DND-41 (cell line): ENCODE results near the gene B4GAT1.
A peak's percentile ranks its signal among the peaks of the same experiment; 100 is the strongest.

Experiments used
- ATAC-seq: fragments of 200-7000 bp; cut with Tn5 transposase; 3 replicates; pipeline ENCODE4 v1.9.1; 2021; ENCODE audit warnings: low read depth; ENCODE audit not compliant: insufficient read depth
- DNase-seq: peaks from one replicate; pipeline ENCODE4 v3.0.0-alpha.2; 2020
- H2AFZ ChIP-seq: 2 replicates; pipeline ENCODE4 v1.6.0; 2012; ENCODE audit warnings: low read depth, low read length
- H3K27ac ChIP-seq: 2 replicates; pipeline ENCODE4 v1.5.1; 2012; ENCODE audit warnings: low read length, inconsistent platforms
- H3K27me3 ChIP-seq: fragments of 200-600 bp; sonication (generic); 2 replicates; pipeline ENCODE4 v1.6.0; 2012; ENCODE audit warnings: low read length, mild to moderate bottlenecking, inconsistent platforms; ENCODE audit not compliant: insufficient read depth, poor library complexity
- H3K36me3 ChIP-seq: 2 replicates; pipeline ENCODE4 v1.5.1; 2012; ENCODE audit warnings: low read length, inconsistent platforms; ENCODE audit not compliant: insufficient read depth
- H3K4me1 ChIP-seq: 2 replicates; pipeline ENCODE4 v1.5.1; 2012; ENCODE audit warnings: mild to moderate bottlenecking, low read length; ENCODE audit not compliant: insufficient read depth
- H3K4me2 ChIP-seq: 2 replicates; pipeline ENCODE4 v1.6.0; 2012; ENCODE audit warnings: mild to moderate bottlenecking, moderate library complexity, low read length, inconsistent platforms; ENCODE audit not compliant: insufficient read depth
- H3K4me3 ChIP-seq, 2 experiments: fragments of 200-600 bp in 1 of 2; shearing (Covaris generic) in 1 of 2; 2 replicates each; pipeline ENCODE4 v1.5.1; 2012 to 2016; ENCODE audit warnings: inconsistent platforms in 2 of 2, low read length in 2 of 2, mild to moderate bottlenecking in 2 of 2, low read depth in 1 of 2, moderate library complexity in 1 of 2
- H3K79me2 ChIP-seq: 2 replicates; pipeline ENCODE4 v1.6.0; 2012; ENCODE audit warnings: low read length, inconsistent platforms; ENCODE audit not compliant: insufficient read depth
- H3K9ac ChIP-seq: 2 replicates; pipeline ENCODE4 v1.6.0; 2012; ENCODE audit warnings: low read depth, mild to moderate bottlenecking, inconsistent platforms, low read length, moderate library complexity
- H3K9me3 ChIP-seq: 2 replicates; pipeline ENCODE4 v1.5.1; 2012; ENCODE audit warnings: low read length, moderate library complexity, mild to moderate bottlenecking, inconsistent platforms; ENCODE audit not compliant: insufficient read depth, severe bottlenecking
- H4K20me1 ChIP-seq: 2 replicates; pipeline ENCODE4 v1.6.0; 2012; ENCODE audit warnings: low read length; ENCODE audit not compliant: insufficient read depth
- EZH2 ChIP-seq: IDR thresholded peaks from 3 replicates; pipeline ENCODE4 v1.6.1; 2012; ENCODE audit warnings: borderline replicate concordance, low read depth, mild to moderate bottlenecking, moderate library complexity, low read length, inconsistent platforms; ENCODE audit not compliant: severe bottlenecking
- TF ChIP-seq, protein P1 (sequence below): IDR thresholded peaks from 2 replicates; pipeline ENCODE4 v1.5.1; 2012; ENCODE audit warnings: borderline replicate concordance, low read length, moderate library complexity, mild to moderate bottlenecking; ENCODE audit not compliant: poor library complexity, severe bottlenecking; ENCODE audit errors: extremely low read depth

The B4GAT1 gene

DNA sequence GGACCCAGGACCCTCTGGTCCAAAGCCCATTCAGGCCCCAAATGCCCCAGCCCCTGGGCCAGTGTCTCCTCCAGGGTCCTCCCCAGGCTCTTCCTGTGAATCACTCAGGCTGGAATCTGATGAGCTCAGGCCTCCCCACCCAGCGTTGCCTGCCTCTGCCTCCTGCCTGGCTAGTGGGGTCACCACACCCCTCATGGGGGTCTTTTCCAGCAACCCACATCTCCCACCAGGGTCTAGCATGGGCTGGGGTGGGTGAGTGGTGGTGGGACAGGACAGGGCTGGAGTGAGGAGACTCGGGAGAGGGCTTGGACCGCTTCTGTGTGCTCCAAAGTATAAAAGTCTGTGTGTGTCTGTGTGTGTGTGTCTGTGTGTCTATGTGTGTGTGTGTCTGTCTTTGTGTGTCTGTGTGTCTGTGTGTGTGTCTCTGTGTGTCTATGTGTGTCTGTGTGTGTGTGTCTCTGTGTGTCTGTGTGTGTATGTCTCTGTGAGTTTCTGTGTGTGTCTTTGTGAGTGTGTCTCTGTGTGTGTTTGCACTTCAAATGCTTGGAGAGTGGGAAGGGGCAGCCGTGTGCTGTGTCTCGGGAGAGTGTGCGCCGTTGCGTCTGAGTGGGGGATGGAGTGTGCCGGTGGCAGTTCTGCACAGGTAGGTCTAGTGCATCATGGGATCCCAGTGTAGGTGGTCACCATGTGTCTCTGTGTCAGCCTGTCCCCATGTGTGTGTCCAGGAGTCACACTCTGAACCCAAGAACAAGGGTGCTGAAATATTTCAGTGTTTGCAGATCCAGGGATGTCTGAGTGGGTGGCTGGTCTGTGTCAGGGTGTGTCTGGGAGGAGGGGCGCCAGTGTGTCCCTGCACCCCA lies 20.0 kb downstream of the B4GAT1 start:
- no peak for DNase-seq
- Histone ChIP-seq H4K20me1 (peaks cover 2% of the 10 kb centered on the region; the same call in 1 of the 2 replicates), H3K79me2 (no peaks in the 10 kb centered on the region), H3K4me3 (no peak overlapping the region), H3K9ac (no peak overlapping the region), H2AFZ (no peak overlapping the region), H3K4me1 (peaks cover 37% of the 10 kb centered on the region), H3K4me2 (no peak overlapping the region), H3K27ac (peak overlapping the region; percentile 92), H3K9me3 (no peaks in the 10 kb centered on the region), H3K36me3 (no peaks in the 10 kb centered on the region), H3K27me3 (no peaks in the 10 kb centered on the region)
- ATAC-seq = no peak
- TF ChIP-seq, protein P1, sequence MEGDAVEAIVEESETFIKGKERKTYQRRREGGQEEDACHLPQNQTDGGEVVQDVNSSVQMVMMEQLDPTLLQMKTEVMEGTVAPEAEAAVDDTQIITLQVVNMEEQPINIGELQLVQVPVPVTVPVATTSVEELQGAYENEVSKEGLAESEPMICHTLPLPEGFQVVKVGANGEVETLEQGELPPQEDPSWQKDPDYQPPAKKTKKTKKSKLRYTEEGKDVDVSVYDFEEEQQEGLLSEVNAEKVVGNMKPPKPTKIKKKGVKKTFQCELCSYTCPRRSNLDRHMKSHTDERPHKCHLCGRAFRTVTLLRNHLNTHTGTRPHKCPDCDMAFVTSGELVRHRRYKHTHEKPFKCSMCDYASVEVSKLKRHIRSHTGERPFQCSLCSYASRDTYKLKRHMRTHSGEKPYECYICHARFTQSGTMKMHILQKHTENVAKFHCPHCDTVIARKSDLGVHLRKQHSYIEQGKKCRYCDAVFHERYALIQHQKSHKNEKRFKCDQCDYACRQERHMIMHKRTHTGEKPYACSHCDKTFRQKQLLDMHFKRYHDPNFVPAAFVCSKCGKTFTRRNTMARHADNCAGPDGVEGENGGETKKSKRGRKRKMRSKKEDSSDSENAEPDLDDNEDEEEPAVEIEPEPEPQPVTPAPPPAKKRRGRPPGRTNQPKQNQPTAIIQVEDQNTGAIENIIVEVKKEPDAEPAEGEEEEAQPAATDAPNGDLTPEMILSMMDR = no peak
- TF ChIP-seq EZH2 = no peak

DNA sequence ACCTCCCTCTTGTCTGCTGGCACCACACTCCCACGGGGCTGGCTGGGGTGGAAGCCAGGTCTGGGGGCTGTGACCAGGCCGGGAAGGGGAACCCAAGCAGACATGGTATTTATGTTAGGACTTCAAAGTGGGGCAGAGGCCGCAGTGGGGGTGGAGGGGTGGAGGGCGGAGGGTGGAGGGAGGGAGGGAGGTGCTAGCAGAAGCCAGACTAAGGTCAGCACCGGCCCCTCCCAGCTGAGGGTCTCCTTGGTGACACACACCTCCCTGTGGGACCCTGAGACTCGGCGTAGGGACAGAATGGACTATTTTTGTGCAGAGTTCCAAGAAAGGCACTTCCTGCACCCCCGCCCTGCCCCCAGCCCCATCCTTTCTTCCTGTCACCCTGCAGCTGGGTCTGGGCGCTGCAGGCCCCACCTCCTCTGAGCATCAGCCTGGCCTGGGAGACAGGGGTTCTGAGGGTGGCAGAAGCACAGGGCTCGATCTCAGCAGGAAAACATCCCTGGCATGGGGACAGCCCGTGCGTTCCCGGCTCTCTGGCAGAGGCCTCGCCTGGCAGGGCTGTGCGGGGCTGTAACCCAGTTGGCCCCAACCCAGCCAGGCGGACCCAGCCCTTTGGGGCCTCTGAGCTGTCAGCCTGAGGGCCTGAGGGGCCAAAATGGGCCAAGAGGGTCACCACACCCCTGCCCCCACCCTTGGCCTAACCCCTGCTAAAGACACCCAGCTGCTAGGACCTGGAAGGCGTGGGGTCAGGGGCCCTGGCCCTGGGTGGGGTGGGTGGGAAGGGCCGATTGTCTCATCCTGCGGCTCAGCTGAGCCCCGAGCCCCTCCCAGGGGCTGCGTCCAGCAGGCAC lies 20.9 kb downstream of the B4GAT1 start:
- H3K4me2 ChIP-seq = peak overlapping the region; percentile 52
- peak overlapping the region; percentile 92 for H3K27ac ChIP-seq
- peaks cover 2% of the 10 kb centered on the region; the same call in 1 of the 2 replicates for H4K20me1 ChIP-seq
- H3K9me3 ChIP-seq = no peaks in the 10 kb centered on the region
- H3K36me3 ChIP-seq = no peaks in the 10 kb centered on the region
- peaks cover 37% of the 10 kb centered on the region for H3K4me1 ChIP-seq
- no peaks in the 10 kb centered on the region for H3K27me3 ChIP-seq
- H3K79me2 ChIP-seq = no peaks in the 10 kb centered on the region
- peak overlapping the region in 1 of 2 experiments; percentile 36; a peak in 1 of 4 replicates for H3K4me3 ChIP-seq
- TF ChIP-seq EZH2 = no peak
- TF ChIP-seq, protein P1 = no peak
- DNase-seq (peak; percentile 94), ATAC-seq (peak; percentile 91)
- H2AFZ ChIP-seq = 0 out of 2 replicates have a peak overlapping the region, but pooled peaks have one; percentile 55
- peak overlapping the region; percentile 49 for H3K9ac ChIP-seq

DNA sequence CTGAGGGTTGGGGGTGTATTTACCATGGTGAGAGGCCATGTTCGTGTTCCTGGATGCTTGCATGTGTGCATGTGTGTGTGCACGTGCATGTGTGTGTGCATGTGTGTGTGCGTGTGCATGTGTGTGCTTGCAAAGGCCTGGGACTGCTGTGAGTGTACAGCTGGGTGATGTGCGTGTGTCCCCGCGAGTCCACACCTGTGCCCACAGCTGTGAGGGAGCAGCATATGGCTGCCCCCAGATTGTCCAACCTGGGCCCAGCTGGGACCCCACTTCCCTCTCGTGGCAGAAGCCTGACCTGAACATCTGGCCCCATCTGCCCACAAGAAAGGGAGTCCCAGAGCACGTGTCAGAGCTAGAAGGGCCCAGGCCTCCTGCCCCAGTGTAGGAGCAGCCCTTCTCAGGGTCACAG lies 22.2 kb downstream of the B4GAT1 start:
- no peak overlapping the region for H3K4me3 ChIP-seq
- H3K9ac ChIP-seq = peak overlapping the region; percentile 49; the same call in 1 of the 2 replicates
- TF ChIP-seq, protein P1 = no peak
- no peak for TF ChIP-seq EZH2
- no peak overlapping the region for H2AFZ ChIP-seq
- H3K79me2 ChIP-seq = no peaks in the 10 kb centered on the region
- H3K27me3 ChIP-seq = no peaks in the 10 kb centered on the region
- ATAC-seq = no peak
- no peaks in the 10 kb centered on the region for H3K36me3 ChIP-seq
- peak overlapping the region; percentile 52; the same call in 1 of the 2 replicates for H3K4me2 ChIP-seq
- H4K20me1 ChIP-seq = peaks cover 2% of the 10 kb centered on the region; the same call in 1 of the 2 replicates
- H3K9me3 ChIP-seq = no peaks in the 10 kb centered on the region
- H3K27ac ChIP-seq = peak overlapping the region; percentile 92
- peak; percentile 71 for DNase-seq
- H3K4me1 ChIP-seq = peaks cover 37% of the 10 kb centered on the region
